Ecto neural progenitor cell (in vitro differentiated cells): Measurements from ENCODE around the gene ZNF708.
"Not testable (repeated sequence)": the region's sequence is repeated elsewhere in the genome, so short reads cannot be mapped to it uniquely, and the experiment has no call there.

Experiments used
- DNase-seq: peaks from one replicate; pipeline ENCODE4 v3.0.0-alpha.2; 2018; ENCODE audit warnings: low spot score

The ZNF708 gene

GRCh38 chr19:21328885-21329605, at the start of gene ZNF708:
Gene ZNF708, minus strand, starts transcription at chr19:21329410. Its CDS starts 198 bp downstream, at chr19:21329212.
- DNase-seq, result peak; percentile 89

- DNase-seq, result no peak
These were observed 33.1 kb upstream of the ZNF708 start for GRCh38 chr19:21362291-21362690.

GRCh38 chr19:21358768-21359451, 29.7 kb upstream of the ZNF708 start, which contains the start of gene ZNF738:
Gene ZNF738, plus strand, starts transcription at chr19:21359000. Its CDS starts 141 bp downstream, at chr19:21359141.
- DNase-seq, result peak; percentile 96

- no peak for DNase-seq
These were observed 23.6 kb upstream of the ZNF708 start for GRCh38 chr19:21352830-21353229.

GRCh38 chr19:21344841-21345240, 15.6 kb upstream of the ZNF708 start:
- not testable (repeated sequence) for DNase-seq

- no peak for DNase-seq
These were observed 6.5 kb upstream of the ZNF708 start for GRCh38 chr19:21335721-21336120.

- DNase-seq, result no peak
These were observed 804 bp downstream of the ZNF708 start for GRCh38 chr19:21328406-21328805.

GRCh38 chr19:21326169-21326568, 3.0 kb downstream of the ZNF708 start:
- DNase-seq, result no peak

- DNase-seq, result no peak
These were observed 6.2 kb downstream of the ZNF708 start for GRCh38 chr19:21323000-21323399.

GRCh38 chr19:21322528-21322927, 6.7 kb downstream of the ZNF708 start:
- DNase-seq, result no peak

- no peak for DNase-seq
These were observed 7.2 kb downstream of the ZNF708 start for GRCh38 chr19:21321996-21322395.

GRCh38 chr19:21321134-21321533, 8.1 kb downstream of the ZNF708 start:
- DNase-seq, result no peak

- no peak for DNase-seq
These were observed 11.4 kb downstream of the ZNF708 start for GRCh38 chr19:21317821-21318220.

GRCh38 chr19:21314676-21315075, 14.5 kb downstream of the ZNF708 start:
- no peak for DNase-seq

GRCh38 chr19:21312807-21313206, 16.4 kb downstream of the ZNF708 start:
- DNase-seq, result not testable (repeated sequence)

GRCh38 chr19:21308773-21309172, 20.4 kb downstream of the ZNF708 start:
- no peak for DNase-seq

GRCh38 chr19:21306881-21307479, 22.2 kb downstream of the ZNF708 start:
- DNase-seq, result not testable (repeated sequence)

GRCh38 chr19:21293768-21294167, 35.4 kb downstream of the ZNF708 start:
- DNase-seq, result not testable (repeated sequence)

- DNase-seq, result no peak
These were observed 59.4 kb downstream of the ZNF708 start for GRCh38 chr19:21269813-21270212.

GRCh38 chr19:21264891-21265290, 64.3 kb downstream of the ZNF708 start:
- DNase-seq, result no peak

GRCh38 chr19:21264416-21264815, 64.8 kb downstream of the ZNF708 start:
- DNase-seq, result no peak

- not testable (repeated sequence) for DNase-seq
These were observed 68.3 kb downstream of the ZNF708 start for GRCh38 chr19:21260848-21261381.
